ENCODE data around the gene ADAMTS3.
"Not testable (repeated sequence)": the region's sequence is repeated elsewhere in the genome, so short reads cannot be mapped to it uniquely, and the experiment has no call there.

Gene ADAMTS3

GRCh38 chr4:72473434-72473900 is 95.6 kb downstream of the ADAMTS3 start:
- DNase-seq (ENCODE audit: low spot score): no peak

- DNase-seq (ENCODE audit: low spot score): no peak
Measured at GRCh38 chr4:72471816-72472215, 97.2 kb downstream of the ADAMTS3 start.

- DNase-seq (ENCODE audit: low spot score): peak; percentile 29
Measured at GRCh38 chr4:72468904-72469502, 100.0 kb downstream of the ADAMTS3 start.

- DNase-seq (ENCODE audit: low spot score): no peak
Measured at GRCh38 chr4:72467633-72468032, 101.4 kb downstream of the ADAMTS3 start.

GRCh38 chr4:72463724-72464123 is 105.3 kb downstream of the ADAMTS3 start:
- DNase-seq (ENCODE audit: low spot score): no peak

- no peak for DNase-seq (ENCODE audit: low spot score)
Measured at GRCh38 chr4:72457158-72457557, 111.9 kb downstream of the ADAMTS3 start.

GRCh38 chr4:72451349-72451748 is 117.7 kb downstream of the ADAMTS3 start:
- no peak for DNase-seq (ENCODE audit: low spot score)

- DNase-seq (ENCODE audit: low spot score): no peak
Measured at GRCh38 chr4:72449705-72450104, 119.3 kb downstream of the ADAMTS3 start.

- DNase-seq (ENCODE audit: low spot score): no peak
Measured at GRCh38 chr4:72448231-72448630, 120.8 kb downstream of the ADAMTS3 start.

- no peak for DNase-seq (ENCODE audit: low spot score)
Measured at GRCh38 chr4:72446353-72447055, 122.5 kb downstream of the ADAMTS3 start.

- DNase-seq (ENCODE audit: low spot score): no peak
Measured at GRCh38 chr4:72444092-72444491, 124.9 kb downstream of the ADAMTS3 start.

- no peak for DNase-seq (ENCODE audit: low spot score)
Measured at GRCh38 chr4:72442715-72443114, 126.3 kb downstream of the ADAMTS3 start.

- DNase-seq (ENCODE audit: low spot score): no peak
Measured at GRCh38 chr4:72442147-72442546, 126.9 kb downstream of the ADAMTS3 start.

GRCh38 chr4:72440386-72440785 is 128.6 kb downstream of the ADAMTS3 start:
- no peak for DNase-seq (ENCODE audit: low spot score)

GRCh38 chr4:72432975-72433374 is 136.0 kb downstream of the ADAMTS3 start:
- DNase-seq (ENCODE audit: low spot score): no peak

GRCh38 chr4:72432282-72432681 is 136.7 kb downstream of the ADAMTS3 start:
- no peak for DNase-seq (ENCODE audit: low spot score)

GRCh38 chr4:72430988-72431387 is 138.0 kb downstream of the ADAMTS3 start:
- DNase-seq (ENCODE audit: low spot score): no peak

GRCh38 chr4:72430050-72430449 is 139.0 kb downstream of the ADAMTS3 start:
- peak; percentile 9 for DNase-seq (ENCODE audit: low spot score)

GRCh38 chr4:72429397-72429889 is 139.6 kb downstream of the ADAMTS3 start:
- no peak for DNase-seq (ENCODE audit: low spot score)

GRCh38 chr4:72427057-72427456 is 142.0 kb downstream of the ADAMTS3 start:
- no peak for DNase-seq (ENCODE audit: low spot score)

GRCh38 chr4:72425908-72426307 is 143.1 kb downstream of the ADAMTS3 start:
- DNase-seq (ENCODE audit: low spot score): not testable (repeated sequence)

GRCh38 chr4:72424006-72424405 is 145.0 kb downstream of the ADAMTS3 start:
- DNase-seq (ENCODE audit: low spot score): no peak

- DNase-seq (ENCODE audit: low spot score): no peak
Measured at GRCh38 chr4:72422416-72422815, 146.6 kb downstream of the ADAMTS3 start.

GRCh38 chr4:72418458-72418857 is 150.6 kb downstream of the ADAMTS3 start:
- peak; percentile 28 for DNase-seq (ENCODE audit: low spot score)

Measured in pons (tissue), 1 donor.